Endodermal cell (in vitro differentiated cells): ENCODE results near the gene TENT5A. TPM values are rescaled to one million over a fixed set of nuclear protein-coding genes. Genes with fewer than 3 reads are reported as not detected.

ENCODE experiments used
- DNase-seq: peaks from one replicate; pipeline ENCODE4 v3.0.0-alpha.2; 2017
- H3K27ac ChIP-seq: 2 replicates; pipeline ENCODE4 v1.5.1; 2013; ENCODE audit warnings: mild to moderate bottlenecking, low read depth, low read length, moderate library complexity
- H3K27me3 ChIP-seq: 2 replicates; pipeline ENCODE4 v1.6.1; 2013; ENCODE audit warnings: mild to moderate bottlenecking, low read length, moderate library complexity; ENCODE audit not compliant: insufficient read depth, control insufficient read depth, poor library complexity, severe bottlenecking
- H3K36me3 ChIP-seq: 2 replicates; pipeline ENCODE4 v1.7.0; 2013; ENCODE audit warnings: mild to moderate bottlenecking, low read length, moderate library complexity; ENCODE audit not compliant: control insufficient read depth, insufficient read depth
- H3K4me1 ChIP-seq: one replicate; pipeline ENCODE4 v1.7.0; 2013; ENCODE audit warnings: low read length; ENCODE audit not compliant: control insufficient read depth, insufficient read depth
- H3K4me3 ChIP-seq: 2 replicates; pipeline ENCODE4 v1.5.1; 2013; ENCODE audit warnings: mild to moderate bottlenecking, low read length, moderate library complexity
- H3K9ac ChIP-seq: 2 replicates; pipeline ENCODE4 v1.6.1; 2013; ENCODE audit warnings: mild to moderate bottlenecking, low read length, moderate library complexity; ENCODE audit not compliant: poor library complexity, severe bottlenecking; ENCODE audit errors: extremely low read depth
- H3K9me3 ChIP-seq: 2 replicates; pipeline ENCODE4 v1.6.1; 2013; ENCODE audit warnings: mild to moderate bottlenecking, low read length, moderate library complexity; ENCODE audit not compliant: control insufficient read depth
- H3K27ac Mint-ChIP-seq: 2 replicates; pipeline ENCODE4 v1.8.0; 2020; ENCODE audit warnings: mixed read lengths
- H3K27me3 Mint-ChIP-seq: 2 replicates; pipeline ENCODE4 v1.8.0; 2021; ENCODE audit warnings: mild to moderate bottlenecking, mixed read lengths; ENCODE audit not compliant: insufficient read depth
- H3K36me3 Mint-ChIP-seq: 2 replicates; pipeline ENCODE4 v1.8.0; 2020; ENCODE audit warnings: low read depth, mixed read lengths
- H3K4me1 Mint-ChIP-seq: 2 replicates; pipeline ENCODE4 v1.8.0; 2020; ENCODE audit warnings: mixed read lengths
- H3K4me3 Mint-ChIP-seq: 2 replicates; pipeline ENCODE4 v1.8.0; 2020; ENCODE audit warnings: mild to moderate bottlenecking, moderate library complexity, mixed read lengths
- H3K9me3 Mint-ChIP-seq: 2 replicates; pipeline ENCODE4 v1.8.0; 2020; ENCODE audit warnings: mild to moderate bottlenecking, mixed read lengths
- CTCF ChIP-seq: fragments of 200-600 bp; sonication (generic); conservative IDR thresholded peaks from 2 replicates; pipeline ENCODE4 v1.5.0; 2021; ENCODE audit warnings: antibody characterized with exemption, mild to moderate bottlenecking
- WGBS, 2 experiments: methylation state at CpG; one replicate each; pipeline versions ENCODE4 v1.1.5 to v1.1.7; 2013; ENCODE audit warnings: missing lambda C conversion rate in 2 of 2, mixed read lengths in 1 of 2; ENCODE audit not compliant: insufficient coverage in 1 of 2, insufficient read length in 1 of 2; 5-methylcytosine and 5-hydroxymethylcytosine counted together
- total RNA-seq, 2 donors: library from RNA; stranded (reverse); fragmentation: NEBNext Ultra II Directional in 1 of 2; extraction: Animal tissue kit (Norgen Biotek cat#: 25700) in 1 of 2; gene quantifications; 2 replicates in 1 of 2; 3 replicates in 1 of 2; pipeline ENCODE4 v1.2.1, GENCODE V29; 2021

TENT5A gene
- total RNA-seq, 2 donors from 2014 or later = 4.8 to 8.6 TPM

GRCh38 chr6:81787313-81788068 lies 35.0 kb upstream of the TENT5A start:
- Histone ChIP-seq H3K4me1 (peaks cover 4% of the 10 kb centered on the region), H3K27me3 (no peaks in the 10 kb centered on the region), H3K27ac (no peak overlapping the region), H3K4me3 (no peak overlapping the region), H3K9me3 (peaks cover under 1% of the 10 kb centered on the region), H3K9ac (no peak overlapping the region), H3K36me3 (no peaks in the 10 kb centered on the region)
- no peaks in the 10 kb centered on the region for H3K36me3 Mint-ChIP-seq
- H3K27ac Mint-ChIP-seq = no peak overlapping the region
- H3K4me3 Mint-ChIP-seq = no peak overlapping the region
- no peaks in the 10 kb centered on the region for H3K27me3 Mint-ChIP-seq
- TF ChIP-seq CTCF = no peak
- DNase-seq = no peak
- H3K4me1 Mint-ChIP-seq = peaks cover 52% of the 10 kb centered on the region
- 87 to 91% methylated on average over 3 of the region's 3 CpGs for WGBS, 2 experiments
- H3K9me3 Mint-ChIP-seq = peaks cover 1% of the 10 kb centered on the region

GRCh38 chr6:81786150-81786549 lies 33.7 kb upstream of the TENT5A start:
- Histone ChIP-seq H3K9ac (no peak overlapping the region), H3K27ac (peak overlapping the region; percentile 52), H3K27me3 (no peaks in the 10 kb centered on the region), H3K4me1 (peaks cover 4% of the 10 kb centered on the region), H3K4me3 (no peak overlapping the region), H3K9me3 (peaks cover 10% of the 10 kb centered on the region), H3K36me3 (no peaks in the 10 kb centered on the region)
- Mint-ChIP-seq H3K27me3 (no peaks in the 10 kb centered on the region), H3K36me3 (no peaks in the 10 kb centered on the region), H3K4me1 (peaks cover 52% of the 10 kb centered on the region), H3K9me3 (peaks cover 4% of the 10 kb centered on the region), H3K4me3 (no peak overlapping the region), H3K27ac (no peak overlapping the region)
- TF ChIP-seq CTCF = no peak
- WGBS, 2 experiments = 90% methylated on average over 1 of the region's 1 CpG; no CpG with 5 or more reads in 1 of the 2 experiments
- DNase-seq = no peak

GRCh38 chr6:81785377-81785776 lies 32.9 kb upstream of the TENT5A start:
- no peak overlapping the region for H3K27ac ChIP-seq
- no peaks in the 10 kb centered on the region for H3K36me3 ChIP-seq
- no peak overlapping the region for H3K4me3 ChIP-seq
- TF ChIP-seq CTCF = no peak
- Mint-ChIP-seq H3K27me3 (no peaks in the 10 kb centered on the region), H3K36me3 (no peaks in the 10 kb centered on the region), H3K4me1 (peaks cover 52% of the 10 kb centered on the region), H3K27ac (no peak overlapping the region), H3K4me3 (no peak overlapping the region), H3K9me3 (peaks cover 4% of the 10 kb centered on the region)
- peaks cover 4% of the 10 kb centered on the region for H3K4me1 ChIP-seq
- peaks cover 10% of the 10 kb centered on the region for H3K9me3 ChIP-seq
- no peak overlapping the region for H3K9ac ChIP-seq
- no peak for DNase-seq
- no peaks in the 10 kb centered on the region for H3K27me3 ChIP-seq
- WGBS, 2 experiments = 86 to 100% methylated on average over 1 to 2 of the region's 2 CpGs
